Measurements from ENCODE around the gene CEBPZOS.
A peak's percentile ranks its signal among the peaks of the same experiment; 100 is the strongest.

The CEBPZOS gene

GRCh38 chr2:37198681-37199065 is 2.4 kb downstream of the CEBPZOS start:
- TF ChIP-seq ZNF843 (tag by site-specific recombination; IDR thresholded peaks at IDR 0.05) (no peak), ZNF558 (tag by site-specific recombination; IDR thresholded peaks at IDR 0.05) (no peak)
- TF ChIP-seq, protein P1, sequence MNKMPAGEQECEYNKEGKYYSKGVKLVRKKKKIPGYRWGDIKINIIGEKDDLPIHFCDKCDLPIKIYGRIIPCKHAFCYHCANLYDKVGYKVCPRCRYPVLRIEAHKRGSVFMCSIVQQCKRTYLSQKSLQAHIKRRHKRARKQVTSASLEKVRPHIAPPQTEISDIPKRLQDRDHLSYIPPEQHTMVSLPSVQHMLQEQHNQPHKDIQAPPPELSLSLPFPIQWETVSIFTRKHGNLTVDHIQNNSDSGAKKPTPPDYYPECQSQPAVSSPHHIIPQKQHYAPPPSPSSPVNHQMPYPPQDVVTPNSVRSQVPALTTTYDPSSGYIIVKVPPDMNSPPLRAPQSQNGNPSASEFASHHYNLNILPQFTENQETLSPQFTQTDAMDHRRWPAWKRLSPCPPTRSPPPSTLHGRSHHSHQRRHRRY (tag by site-specific recombination; IDR thresholded peaks at IDR 0.05): no peak
- ChIA-PET CTCF (interaction anchor here (0.6 to 1.2 kb wide), 3 partner anchors 9 to 144 kb away, joined by 3 to 4 read pairs (median 3); no protein-coding TSS in a partner anchor), POLR2A (interaction anchor here (0.9 kb wide), 1 partner anchor 13 kb away, joined by 3 read pairs; no protein-coding TSS in a partner anchor)
- peaks cover 29 to 40% of the 10 kb centered on the region in 2 experiments for H3K36me3 ChIP-seq (ENCODE audit: control insufficient read depth in 2 of 2, insufficient read depth in 1 of 2, low read length in 2 of 2)
- no peaks in the 10 kb centered on the region for H3K9me3 ChIP-seq (ENCODE audit: control insufficient read depth, insufficient read depth, low read depth, low read length)
- H3K27ac ChIP-seq (ENCODE audit: extremely low read depth, low read depth, low read length): no peak overlapping the region
- no peaks in the 10 kb centered on the region for H3K4me1 ChIP-seq (ENCODE audit: control insufficient read depth, insufficient read depth, low read length)
- no peak overlapping the region for H3K4me3 ChIP-seq (ENCODE audit: low read depth, low read length)

DNA sequence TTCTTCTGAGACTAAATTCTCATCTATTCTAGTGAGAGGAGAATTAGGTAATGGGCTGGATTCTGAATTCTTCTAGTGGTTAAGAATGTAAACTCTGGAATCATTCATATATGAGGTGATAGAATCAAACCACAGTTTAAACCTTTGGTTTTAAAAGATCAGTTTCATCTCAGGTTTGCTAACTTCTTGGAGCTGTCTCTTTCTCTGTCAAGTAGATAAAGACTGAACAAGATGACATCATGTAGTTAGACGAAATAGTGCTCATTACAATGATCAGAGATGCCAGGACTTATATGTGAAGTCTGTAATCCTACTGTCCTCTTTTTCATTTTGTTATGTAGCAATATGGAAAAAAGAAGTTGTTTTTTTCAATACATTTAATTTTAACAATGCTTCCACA is 4.9 kb downstream of the CEBPZOS start:
- POLR2A ChIA-PET: no interaction called here
- TF ChIP-seq GLI2 (tag by site-specific recombination; IDR thresholded peaks at IDR 0.05; ENCODE audit: borderline replicate concordance, low read depth) (no peak), ZNF248 (tag by site-specific recombination; IDR thresholded peaks at IDR 0.05) (no peak), ZFP37 (tag by site-specific recombination; IDR thresholded peaks at IDR 0.05) (no peak), REST (tag by site-specific recombination; IDR thresholded peaks at IDR 0.05) (no peak), ZNF629 (tag by site-specific recombination; IDR thresholded peaks at IDR 0.05) (0 out of 2 replicates have a peak, but pooled peaks have one; percentile 16), ZNF433 (tag by site-specific recombination; IDR thresholded peaks at IDR 0.05; ENCODE audit: low read depth) (no peak), REPIN1 (tag by site-specific recombination; IDR thresholded peaks at IDR 0.05; ENCODE audit: low read depth) (no peak), ZNF501 (tag by site-specific recombination; IDR thresholded peaks at IDR 0.05) (no peak), KLF7 (tag by site-specific recombination; IDR thresholded peaks at IDR 0.05; ENCODE audit: borderline replicate concordance) (no peak), ZNF521 (tag by site-specific recombination; IDR thresholded peaks at IDR 0.05) (no peak), ZBTB17 (tag by site-specific recombination; IDR thresholded peaks at IDR 0.05) (0 out of 2 replicates have a peak, but pooled peaks have one; percentile 22)
- TF ChIP-seq, protein P2, sequence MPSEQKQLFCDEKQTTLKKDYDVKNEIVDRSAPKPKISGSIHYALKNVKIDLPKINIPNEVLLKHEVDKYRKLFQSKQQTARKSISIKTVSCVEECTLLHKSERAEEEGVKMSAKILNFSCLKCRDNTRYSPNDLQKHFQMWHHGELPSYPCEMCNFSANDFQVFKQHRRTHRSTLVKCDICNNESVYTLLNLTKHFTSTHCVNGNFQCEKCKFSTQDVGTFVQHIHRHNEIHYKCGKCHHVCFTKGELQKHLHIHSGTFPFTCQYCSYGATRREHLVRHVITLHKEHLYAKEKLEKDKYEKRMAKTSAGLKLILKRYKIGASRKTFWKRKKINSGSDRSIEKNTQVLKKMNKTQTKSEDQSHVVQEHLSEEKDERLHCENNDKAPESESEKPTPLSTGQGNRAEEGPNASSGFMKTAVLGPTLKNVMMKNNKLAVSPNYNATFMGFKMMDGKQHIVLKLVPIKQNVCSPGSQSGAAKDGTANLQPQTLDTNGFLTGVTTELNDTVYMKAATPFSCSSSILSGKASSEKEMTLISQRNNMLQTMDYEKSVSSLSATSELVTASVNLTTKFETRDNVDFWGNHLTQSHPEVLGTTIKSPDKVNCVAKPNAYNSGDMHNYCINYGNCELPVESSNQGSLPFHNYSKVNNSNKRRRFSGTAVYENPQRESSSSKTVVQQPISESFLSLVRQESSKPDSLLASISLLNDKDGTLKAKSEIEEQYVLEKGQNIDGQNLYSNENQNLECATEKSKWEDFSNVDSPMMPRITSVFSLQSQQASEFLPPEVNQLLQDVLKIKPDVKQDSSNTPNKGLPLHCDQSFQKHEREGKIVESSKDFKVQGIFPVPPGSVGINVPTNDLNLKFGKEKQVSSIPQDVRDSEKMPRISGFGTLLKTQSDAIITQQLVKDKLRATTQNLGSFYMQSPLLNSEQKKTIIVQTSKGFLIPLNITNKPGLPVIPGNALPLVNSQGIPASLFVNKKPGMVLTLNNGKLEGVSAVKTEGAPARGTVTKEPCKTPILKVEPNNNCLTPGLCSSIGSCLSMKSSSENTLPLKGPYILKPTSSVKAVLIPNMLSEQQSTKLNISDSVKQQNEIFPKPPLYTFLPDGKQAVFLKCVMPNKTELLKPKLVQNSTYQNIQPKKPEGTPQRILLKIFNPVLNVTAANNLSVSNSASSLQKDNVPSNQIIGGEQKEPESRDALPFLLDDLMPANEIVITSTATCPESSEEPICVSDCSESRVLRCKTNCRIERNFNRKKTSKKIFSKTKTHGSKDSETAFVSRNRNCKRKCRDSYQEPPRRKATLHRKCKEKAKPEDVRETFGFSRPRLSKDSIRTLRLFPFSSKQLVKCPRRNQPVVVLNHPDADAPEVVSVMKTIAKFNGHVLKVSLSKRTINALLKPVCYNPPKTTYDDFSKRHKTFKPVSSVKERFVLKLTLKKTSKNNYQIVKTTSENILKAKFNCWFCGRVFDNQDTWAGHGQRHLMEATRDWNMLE (tag by site-specific recombination; conservative IDR thresholded peaks at IDR 0.05; ENCODE audit: low read depth): no peak
- TF ChIP-seq, protein P3, sequence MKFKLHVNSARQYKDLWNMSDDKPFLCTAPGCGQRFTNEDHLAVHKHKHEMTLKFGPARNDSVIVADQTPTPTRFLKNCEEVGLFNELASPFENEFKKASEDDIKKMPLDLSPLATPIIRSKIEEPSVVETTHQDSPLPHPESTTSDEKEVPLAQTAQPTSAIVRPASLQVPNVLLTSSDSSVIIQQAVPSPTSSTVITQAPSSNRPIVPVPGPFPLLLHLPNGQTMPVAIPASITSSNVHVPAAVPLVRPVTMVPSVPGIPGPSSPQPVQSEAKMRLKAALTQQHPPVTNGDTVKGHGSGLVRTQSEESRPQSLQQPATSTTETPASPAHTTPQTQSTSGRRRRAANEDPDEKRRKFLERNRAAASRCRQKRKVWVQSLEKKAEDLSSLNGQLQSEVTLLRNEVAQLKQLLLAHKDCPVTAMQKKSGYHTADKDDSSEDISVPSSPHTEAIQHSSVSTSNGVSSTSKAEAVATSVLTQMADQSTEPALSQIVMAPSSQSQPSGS (tag by site-specific recombination; IDR thresholded peaks at IDR 0.05; ENCODE audit: low read depth): peak; percentile 86
- Histone ChIP-seq H3K36me3 (ENCODE audit: control insufficient read depth in 2 of 2, insufficient read depth in 1 of 2, low read length in 2 of 2) (peaks cover 54 to 65% of the 10 kb centered on the region in 2 experiments), H3K4me1 (ENCODE audit: control insufficient read depth, insufficient read depth, low read length) (no peaks in the 10 kb centered on the region), H3K9me3 (ENCODE audit: control insufficient read depth, insufficient read depth, low read depth, low read length) (0 out of 2 replicates have a peak, but pooled peaks cover 3% of the 10 kb centered on the region), H3K4me3 (ENCODE audit: low read depth, low read length) (no peak overlapping the region), H3K27ac (ENCODE audit: extremely low read depth, low read depth, low read length) (no peak overlapping the region)
- CTCF ChIA-PET: interaction anchor here (0.6 to 1.0 kb wide), 2 partner anchors 12 to 34 kb away, joined by 3 read pairs; no protein-coding TSS in a partner anchor

Measured in HEK293 (cell line).